PC-9 (cell line): ENCODE measurements around the gene KIAA2012. TPM values are rescaled to one million over a fixed set of nuclear protein-coding genes. Genes with fewer than 3 reads are reported as not detected.

Source experiments
- BruUV-seq: library from RNA; stranded (reverse); fragments of 400-500 nt; replicated peaks from 2 replicates; lab custom pipeline; 2021; lab: Mats Ljungman, UMichigan
- CTCF ChIA-PET: fragments of 300-600 bp; sonication (Branson Sonifier 250); formaldehyde crosslinking; loops from one replicate; lab custom pipeline; 2022; ENCODE audit warnings: antibody characterized with exemption; lab: Charles Lee
- POLR2A ChIA-PET: fragments of 300-600 bp; sonication (Branson Sonifier 250); formaldehyde crosslinking; loops from one replicate; lab custom pipeline; 2022; ENCODE audit warnings: antibody characterized with exemption; ENCODE audit not compliant: unreplicated experiment; lab: Charles Lee
- DNase-seq, 2 experiments: peaks; one replicate each; pipeline versions ENCODE4 v3.0.0 to v3.0.0-alpha.2; 2015 to 2022; ENCODE audit warnings: mixed read lengths in 1 of 2
- H2AFZ ChIP-seq: fragments of 200-600 bp; sonication (generic); 2 replicates; pipeline ENCODE4 v1.8.1; 2017; ENCODE audit warnings: antibody characterized with exemption
- H3F3A ChIP-seq: fragments of 200-600 bp; sonication (generic); 2 replicates; pipeline ENCODE4 v1.8.1; 2017; ENCODE audit warnings: antibody characterized with exemption, mild to moderate bottlenecking, low read depth; ENCODE audit not compliant: insufficient read depth
- H3K27ac ChIP-seq: fragments of 200-600 bp; sonication (generic); 2 replicates; pipeline ENCODE4 v1.6.1; 2016; ENCODE audit warnings: mixed run types
- H3K27me3 ChIP-seq: fragments of 200-600 bp; sonication (generic); 2 replicates; pipeline ENCODE4 v1.6.1; 2016; ENCODE audit warnings: low read depth, mixed run types; ENCODE audit not compliant: insufficient read depth
- H3K36me3 ChIP-seq: fragments of 200-600 bp; sonication (generic); 2 replicates; pipeline ENCODE4 v1.6.1; 2016; ENCODE audit warnings: low read depth, mixed run types
- H3K4me1 ChIP-seq: fragments of 200-600 bp; sonication (generic); replicated peaks from 2 replicates; pipeline ENCODE4 v1.6.1; 2016; ENCODE audit warnings: mixed run types; ENCODE audit not compliant: insufficient read depth
- H3K4me2 ChIP-seq: fragments of 200-600 bp; sonication (generic); 2 replicates; pipeline ENCODE4 v1.6.1; 2017; ENCODE audit warnings: mixed run types
- H3K4me3 ChIP-seq: fragments of 200-600 bp; sonication (generic); 2 replicates; pipeline ENCODE4 v1.6.1; 2016; ENCODE audit warnings: mixed run types
- H3K79me2 ChIP-seq: fragments of 200-600 bp; sonication (generic); 2 replicates; pipeline ENCODE4 v1.6.1; 2017; ENCODE audit warnings: low read depth, mixed run types
- H3K9me2 ChIP-seq: fragments of 200-600 bp; sonication (generic); 2 replicates; pipeline ENCODE4 v1.8.1; 2017; ENCODE audit warnings: mild to moderate bottlenecking; ENCODE audit not compliant: insufficient read depth
- H3K9me3 ChIP-seq: fragments of 200-600 bp; sonication (generic); 2 replicates; pipeline ENCODE4 v1.8.1; 2016; ENCODE audit warnings: low read depth; ENCODE audit not compliant: insufficient read depth
- H4K20me1 ChIP-seq: fragments of 200-600 bp; sonication (generic); 2 replicates; pipeline ENCODE4 v1.8.1; 2017; ENCODE audit not compliant: insufficient read depth
- CTCF ChIP-seq: fragments of 200-600 bp; sonication (generic); conservative IDR thresholded peaks from 2 replicates; pipeline ENCODE4 v1.6.1; 2017; ENCODE audit warnings: mixed run types, antibody characterized with exemption, mild to moderate bottlenecking, moderate library complexity
- EZH2 ChIP-seq: fragments of 200-600 bp; sonication (generic); IDR thresholded peaks from 2 replicates; pipeline ENCODE4 v1.8.0; 2017; ENCODE audit warnings: antibody characterized with exemption, low read depth
- intact Hi-C: fragments of 100-400 bp; cut with micrococcal nuclease; formaldehyde crosslinking; loops from one replicate; pipeline ENCODE4 v1.10.0; 2022; ENCODE audit not compliant: unreplicated experiment
- total RNA-seq: library from RNA; stranded (reverse); gene quantifications from 2 replicates; pipeline ENCODE4 v1.2.3, GENCODE V29; 2021

KIAA2012 gene
- total RNA-seq, 1 experiment from 2014 or later = not detected

- DNase-seq = no peak
- ChIA-PET CTCF (no interaction called here), POLR2A (no interaction called here)
- no peak overlapping the region for H3K27ac ChIP-seq
- H3K27me3 ChIP-seq = no peaks in the 10 kb centered on the region
- H3K4me1 ChIP-seq = no peaks in the 10 kb centered on the region
- no peaks in the 10 kb centered on the region for H3K9me3 ChIP-seq
- H4K20me1 ChIP-seq = no peaks in the 10 kb centered on the region
- intact Hi-C loops = no loop called here
- no peaks in the 10 kb centered on the region for H3K9me2 ChIP-seq
- H3K4me3 ChIP-seq = no peak overlapping the region
- no peak overlapping the region for H2AFZ ChIP-seq
- no peaks in the 10 kb centered on the region for H3F3A ChIP-seq
- no TSS peak for BruUV-seq
- no peak for TF ChIP-seq EZH2
- TF ChIP-seq CTCF = no peak
- no peak overlapping the region for H3K4me2 ChIP-seq
- no peaks in the 10 kb centered on the region for H3K36me3 ChIP-seq
- no peaks in the 10 kb centered on the region for H3K79me2 ChIP-seq
Observed at GRCh38 chr2:202196727-202197126, 123.7 kb downstream of the KIAA2012 start.

- no TSS peak for BruUV-seq
- no peaks in the 10 kb centered on the region for H3K9me3 ChIP-seq
- no peaks in the 10 kb centered on the region for H3K4me1 ChIP-seq
- no peaks in the 10 kb centered on the region for H4K20me1 ChIP-seq
- ChIA-PET CTCF (no interaction called here), POLR2A (no interaction called here)
- no peaks in the 10 kb centered on the region for H3K79me2 ChIP-seq
- no peak for DNase-seq
- intact Hi-C loops = no loop called here
- H3F3A ChIP-seq = no peaks in the 10 kb centered on the region
- no peak overlapping the region for H2AFZ ChIP-seq
- no peak overlapping the region for H3K27ac ChIP-seq
- H3K9me2 ChIP-seq = no peaks in the 10 kb centered on the region
- H3K27me3 ChIP-seq = no peaks in the 10 kb centered on the region
- TF ChIP-seq EZH2 (no peak), CTCF (no peak)
- no peak overlapping the region for H3K4me3 ChIP-seq
- H3K36me3 ChIP-seq = peaks cover 4% of the 10 kb centered on the region; the same call in 1 of the 2 replicates
- no peak overlapping the region for H3K4me2 ChIP-seq
Observed at GRCh38 chr2:202201220-202202160, 128.4 kb downstream of the KIAA2012 start.

GRCh38 chr2:202203348-202203747, 130.3 kb downstream of the KIAA2012 start:
- POLR2A ChIA-PET = no interaction called here

More at GRCh38 chr2:202203348-202203747, 130.3 kb downstream of the KIAA2012 start:
- CTCF ChIA-PET = no interaction called here
- no peaks in the 10 kb centered on the region for H3K27me3 ChIP-seq
- DNase-seq = no peak
- no TSS peak for BruUV-seq
- H3K9me2 ChIP-seq = no peaks in the 10 kb centered on the region
- TF ChIP-seq EZH2 = no peak
- no peak for TF ChIP-seq CTCF
- H2AFZ ChIP-seq = no peak overlapping the region
- peaks cover 4% of the 10 kb centered on the region; the same call in 1 of the 2 replicates for H3K36me3 ChIP-seq
- no peaks in the 10 kb centered on the region for H3K4me1 ChIP-seq
- no peaks in the 10 kb centered on the region for H3F3A ChIP-seq
- H4K20me1 ChIP-seq = no peaks in the 10 kb centered on the region
- H3K79me2 ChIP-seq = no peaks in the 10 kb centered on the region
- intact Hi-C loops = no loop called here
- no peak overlapping the region for H3K27ac ChIP-seq
- H3K4me3 ChIP-seq = no peak overlapping the region
- H3K4me2 ChIP-seq = no peak overlapping the region
- H3K9me3 ChIP-seq = no peaks in the 10 kb centered on the region
